IMR-90 (cell line): ENCODE results near the gene CNDP1.

Experiments
- CTCF ChIP-seq: conservative IDR thresholded peaks from 2 replicates; pipeline ENCODE4 v1.5.1; 2012; ENCODE audit warnings: mild to moderate bottlenecking, low read depth, low read length, improper control_type of control experiment
- MAZ ChIP-seq: IDR thresholded peaks from 2 replicates; pipeline ENCODE4 v1.6.1; 2012; ENCODE audit warnings: low read depth, mild to moderate bottlenecking, low read length, improper control_type of control experiment, moderate library complexity, borderline replicate concordance
- POLR2A ChIP-seq: IDR thresholded peaks from 2 replicates; pipeline ENCODE4 v1.6.1; 2012; ENCODE audit warnings: mild to moderate bottlenecking, low read depth, low read length
- SMC3 ChIP-seq: fragments of 150-350 bp; IDR thresholded peaks from 2 replicates; pipeline ENCODE4 v1.6.1; 2016; ENCODE audit warnings: low read depth, mild to moderate bottlenecking, antibody characterized with exemption, low read length, moderate library complexity

GRCh38 chr18:74546007-74546406 lies 11.7 kb downstream of the CNDP1 start:
- TF ChIP-seq CTCF (no peak), POLR2A (no peak), MAZ (no peak), SMC3 (no peak)
